Endodermal cell (in vitro differentiated cells): Measurements from ENCODE around the gene ETFDH. TPM values are rescaled to one million over a fixed set of nuclear protein-coding genes. Genes with fewer than 3 reads are reported as not detected.
"Not testable (repeated sequence)": the region's sequence is repeated elsewhere in the genome, so short reads cannot be mapped to it uniquely, and the experiment has no call there.

Source experiments
- DNase-seq: peaks from one replicate; pipeline ENCODE4 v3.0.0-alpha.2; 2017
- H3K27ac ChIP-seq: 2 replicates; pipeline ENCODE4 v1.5.1; 2013; ENCODE audit warnings: mild to moderate bottlenecking, low read depth, low read length, moderate library complexity
- H3K27me3 ChIP-seq: 2 replicates; pipeline ENCODE4 v1.6.1; 2013; ENCODE audit warnings: mild to moderate bottlenecking, low read length, moderate library complexity; ENCODE audit not compliant: insufficient read depth, control insufficient read depth, poor library complexity, severe bottlenecking
- H3K36me3 ChIP-seq: 2 replicates; pipeline ENCODE4 v1.7.0; 2013; ENCODE audit warnings: mild to moderate bottlenecking, low read length, moderate library complexity; ENCODE audit not compliant: control insufficient read depth, insufficient read depth
- H3K4me1 ChIP-seq: one replicate; pipeline ENCODE4 v1.7.0; 2013; ENCODE audit warnings: low read length; ENCODE audit not compliant: control insufficient read depth, insufficient read depth
- H3K4me3 ChIP-seq: 2 replicates; pipeline ENCODE4 v1.5.1; 2013; ENCODE audit warnings: mild to moderate bottlenecking, low read length, moderate library complexity
- H3K9ac ChIP-seq: 2 replicates; pipeline ENCODE4 v1.6.1; 2013; ENCODE audit warnings: mild to moderate bottlenecking, low read length, moderate library complexity; ENCODE audit not compliant: poor library complexity, severe bottlenecking; ENCODE audit errors: extremely low read depth
- H3K9me3 ChIP-seq: 2 replicates; pipeline ENCODE4 v1.6.1; 2013; ENCODE audit warnings: mild to moderate bottlenecking, low read length, moderate library complexity; ENCODE audit not compliant: control insufficient read depth
- H3K27ac Mint-ChIP-seq: 2 replicates; pipeline ENCODE4 v1.8.0; 2020; ENCODE audit warnings: mixed read lengths
- H3K27me3 Mint-ChIP-seq: 2 replicates; pipeline ENCODE4 v1.8.0; 2021; ENCODE audit warnings: mild to moderate bottlenecking, mixed read lengths; ENCODE audit not compliant: insufficient read depth
- H3K36me3 Mint-ChIP-seq: 2 replicates; pipeline ENCODE4 v1.8.0; 2020; ENCODE audit warnings: low read depth, mixed read lengths
- H3K4me1 Mint-ChIP-seq: 2 replicates; pipeline ENCODE4 v1.8.0; 2020; ENCODE audit warnings: mixed read lengths
- H3K4me3 Mint-ChIP-seq: 2 replicates; pipeline ENCODE4 v1.8.0; 2020; ENCODE audit warnings: mild to moderate bottlenecking, moderate library complexity, mixed read lengths
- H3K9me3 Mint-ChIP-seq: 2 replicates; pipeline ENCODE4 v1.8.0; 2020; ENCODE audit warnings: mild to moderate bottlenecking, mixed read lengths
- WGBS, 2 experiments: methylation state at CpG; one replicate each; pipeline versions ENCODE4 v1.1.5 to v1.1.7; 2013; ENCODE audit warnings: missing lambda C conversion rate in 2 of 2, mixed read lengths in 1 of 2; ENCODE audit not compliant: insufficient coverage in 1 of 2, insufficient read length in 1 of 2; 5-methylcytosine and 5-hydroxymethylcytosine counted together
- total RNA-seq, 2 donors: library from RNA; stranded (reverse); fragmentation: NEBNext Ultra II Directional in 1 of 2; extraction: Animal tissue kit (Norgen Biotek cat#: 25700) in 1 of 2; gene quantifications; 2 replicates in 1 of 2; 3 replicates in 1 of 2; pipeline ENCODE4 v1.2.1, GENCODE V29; 2021
- TF ChIP-seq, protein P1 (sequence below): fragments of 200-600 bp; sonication (generic); conservative IDR thresholded peaks from 2 replicates; pipeline ENCODE4 v1.5.0; 2021; ENCODE audit warnings: antibody characterized with exemption, mild to moderate bottlenecking

ETFDH gene
- total RNA-seq, 2 donors from 2014 or later = 10.6 to 11.8 TPM

DNA sequence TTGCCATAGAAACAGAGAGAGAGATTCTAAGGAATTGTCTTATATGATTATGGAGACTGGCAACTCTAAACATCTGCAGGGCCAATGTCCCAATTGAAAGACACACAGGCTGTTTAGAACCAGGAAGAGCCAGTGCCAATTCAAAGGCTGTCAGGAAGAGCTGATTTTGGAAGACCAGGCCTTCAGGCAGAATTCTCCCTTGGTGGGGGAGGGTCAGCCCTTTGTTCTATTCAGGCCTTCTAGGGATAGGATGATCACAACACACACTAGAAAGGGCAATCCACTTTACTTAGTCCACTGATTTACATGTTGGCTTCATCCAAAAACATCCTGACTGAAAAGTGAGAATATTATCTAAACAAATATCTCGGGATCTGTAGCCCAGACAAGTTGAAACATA lies 15.7 kb upstream of the ETFDH start:
- TF ChIP-seq, protein P1, sequence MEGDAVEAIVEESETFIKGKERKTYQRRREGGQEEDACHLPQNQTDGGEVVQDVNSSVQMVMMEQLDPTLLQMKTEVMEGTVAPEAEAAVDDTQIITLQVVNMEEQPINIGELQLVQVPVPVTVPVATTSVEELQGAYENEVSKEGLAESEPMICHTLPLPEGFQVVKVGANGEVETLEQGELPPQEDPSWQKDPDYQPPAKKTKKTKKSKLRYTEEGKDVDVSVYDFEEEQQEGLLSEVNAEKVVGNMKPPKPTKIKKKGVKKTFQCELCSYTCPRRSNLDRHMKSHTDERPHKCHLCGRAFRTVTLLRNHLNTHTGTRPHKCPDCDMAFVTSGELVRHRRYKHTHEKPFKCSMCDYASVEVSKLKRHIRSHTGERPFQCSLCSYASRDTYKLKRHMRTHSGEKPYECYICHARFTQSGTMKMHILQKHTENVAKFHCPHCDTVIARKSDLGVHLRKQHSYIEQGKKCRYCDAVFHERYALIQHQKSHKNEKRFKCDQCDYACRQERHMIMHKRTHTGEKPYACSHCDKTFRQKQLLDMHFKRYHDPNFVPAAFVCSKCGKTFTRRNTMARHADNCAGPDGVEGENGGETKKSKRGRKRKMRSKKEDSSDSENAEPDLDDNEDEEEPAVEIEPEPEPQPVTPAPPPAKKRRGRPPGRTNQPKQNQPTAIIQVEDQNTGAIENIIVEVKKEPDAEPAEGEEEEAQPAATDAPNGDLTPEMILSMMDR = no peak
- H3K9me3 Mint-ChIP-seq = peaks cover 2% of the 10 kb centered on the region
- no peaks in the 10 kb centered on the region for H3K36me3 Mint-ChIP-seq
- Histone ChIP-seq H3K36me3 (no peaks in the 10 kb centered on the region), H3K27ac (no peak overlapping the region), H3K4me3 (no peak overlapping the region), H3K9me3 (no peaks in the 10 kb centered on the region), H3K4me1 (no peaks in the 10 kb centered on the region), H3K9ac (no peak overlapping the region), H3K27me3 (no peaks in the 10 kb centered on the region)
- H3K27ac Mint-ChIP-seq = no peak overlapping the region
- H3K27me3 Mint-ChIP-seq = peaks cover 6% of the 10 kb centered on the region
- H3K4me1 Mint-ChIP-seq = peaks cover 10% of the 10 kb centered on the region
- H3K4me3 Mint-ChIP-seq = no peak overlapping the region
- 71% methylated on average over 1 of the region's 1 CpG; no CpG with 5 or more reads in 1 of the 2 experiments for WGBS, 2 experiments
- DNase-seq = no peak

- TF ChIP-seq, protein P1 = no peak
- DNase-seq = no peak
- 90 to 96% methylated on average over 6 to 11 of the region's 11 CpGs for WGBS, 2 experiments
- Histone ChIP-seq H3K36me3 (no peaks in the 10 kb centered on the region), H3K4me3 (no peak overlapping the region), H3K4me1 (no peaks in the 10 kb centered on the region), H3K27me3 (no peaks in the 10 kb centered on the region), H3K9me3 (no peaks in the 10 kb centered on the region), H3K9ac (no peak overlapping the region), H3K27ac (no peak overlapping the region)
- peaks cover 2% of the 10 kb centered on the region for H3K9me3 Mint-ChIP-seq
- peaks cover 6% of the 10 kb centered on the region for H3K27me3 Mint-ChIP-seq
- no peaks in the 10 kb centered on the region for H3K36me3 Mint-ChIP-seq
- no peak overlapping the region for H3K4me3 Mint-ChIP-seq
- peaks cover 10% of the 10 kb centered on the region for H3K4me1 Mint-ChIP-seq
- H3K27ac Mint-ChIP-seq = no peak overlapping the region
Measured at GRCh38 chr4:158657291-158657690, 14.8 kb upstream of the ETFDH start.

- not testable (repeated sequence) for H3K36me3 ChIP-seq, H3K27ac ChIP-seq, DNase-seq, H3K27ac Mint-ChIP-seq, H3K9me3 Mint-ChIP-seq, H3K4me3 ChIP-seq, H3K27me3 ChIP-seq, H3K27me3 Mint-ChIP-seq, H3K4me3 Mint-ChIP-seq, H3K9ac ChIP-seq, H3K9me3 ChIP-seq, H3K4me1 ChIP-seq
- Mint-ChIP-seq H3K36me3 (peaks cover 15% of the 10 kb centered on the region), H3K4me1 (peaks cover 12% of the 10 kb centered on the region)
- WGBS, 2 experiments = 69 to 90% methylated on average over 2 to 4 of the region's 4 CpGs
Measured at GRCh38 chr4:158663255-158663654, 8.8 kb upstream of the ETFDH start.

DNA sequence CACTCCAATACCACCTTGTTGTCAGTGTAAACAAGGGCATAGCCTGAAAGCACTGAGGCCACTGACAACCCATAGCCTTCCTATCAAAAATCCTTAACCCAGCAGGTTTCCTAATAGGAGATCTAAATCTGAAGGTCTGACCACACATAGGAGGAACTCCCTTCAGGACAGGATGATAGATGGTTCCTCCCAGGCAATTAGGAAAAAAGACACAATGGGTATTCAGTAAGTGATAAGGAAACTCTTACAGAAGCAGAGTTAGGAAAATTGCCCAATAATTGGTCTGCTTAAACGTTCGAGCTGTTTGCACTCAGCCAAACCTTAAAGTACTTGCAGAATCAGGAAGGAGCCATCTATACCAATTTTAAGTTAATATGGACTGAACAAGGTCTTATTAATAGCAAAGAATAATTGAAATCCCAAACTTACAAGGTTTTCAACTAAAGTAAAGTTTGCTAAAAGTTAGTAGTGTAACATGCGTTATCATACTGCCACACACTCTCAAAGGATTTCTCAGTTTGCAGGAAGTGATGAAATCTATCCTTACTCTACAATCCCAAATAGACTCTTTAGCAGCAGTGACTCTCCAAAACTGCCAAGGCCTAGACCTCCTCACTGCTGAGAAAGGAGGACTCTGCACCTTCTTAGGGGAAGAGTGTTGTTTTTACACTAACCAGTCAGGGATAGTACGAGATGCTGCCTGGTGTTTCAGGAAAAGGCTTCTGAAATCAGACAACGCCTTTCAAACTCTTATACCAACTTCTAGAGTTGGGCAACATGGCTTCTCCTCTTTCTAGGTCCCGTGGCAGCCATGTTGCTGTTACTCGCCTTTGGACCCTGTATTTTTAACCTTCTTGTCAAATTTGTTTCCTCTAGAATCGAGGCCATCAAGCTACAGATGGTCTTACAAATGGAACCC lies 8.1 kb upstream of the ETFDH start:
- WGBS, 2 experiments = 90 to 93% methylated on average over 5 to 8 of the region's 8 CpGs
- H3K27me3 Mint-ChIP-seq, H3K4me1 ChIP-seq, H3K27ac Mint-ChIP-seq, H3K4me3 ChIP-seq, H3K9me3 ChIP-seq, H3K4me3 Mint-ChIP-seq, DNase-seq, H3K9ac ChIP-seq, H3K27ac ChIP-seq, H3K9me3 Mint-ChIP-seq, H3K27me3 ChIP-seq: not testable (repeated sequence)
- peaks cover 16% of the 10 kb centered on the region for H3K36me3 ChIP-seq
- H3K4me1 Mint-ChIP-seq = peaks cover 12% of the 10 kb centered on the region
- H3K36me3 Mint-ChIP-seq = peaks cover 15% of the 10 kb centered on the region
